Measurements from ENCODE around the gene CIBAR2.

The CIBAR2 gene

DNA sequence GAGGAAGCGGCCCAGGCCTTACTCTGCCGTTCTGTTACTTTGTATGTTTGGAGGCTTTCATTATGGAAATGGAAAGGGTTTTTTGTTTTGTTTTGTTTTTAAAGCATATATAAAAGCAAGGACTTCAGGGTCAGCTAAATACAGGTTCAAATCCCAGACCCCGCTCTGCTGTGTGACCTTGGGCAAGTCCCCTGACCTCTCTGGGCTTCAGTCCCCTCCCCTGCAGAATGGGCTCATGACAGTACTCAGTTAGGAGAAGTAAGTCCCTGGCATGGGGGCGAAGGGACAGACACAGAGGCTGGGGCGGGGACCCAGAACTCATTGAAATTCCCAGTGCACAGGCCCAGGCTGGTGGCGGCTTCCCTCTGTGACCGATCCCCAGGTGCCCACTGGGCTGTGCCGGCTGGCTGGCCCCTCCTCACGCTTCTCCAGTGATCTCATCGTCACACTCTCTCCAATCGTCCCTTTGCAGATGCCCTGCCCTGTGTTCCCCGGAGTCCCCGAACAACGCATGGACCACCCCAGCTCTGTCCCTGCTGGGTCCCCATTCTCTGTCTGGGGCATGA lies 979 bp upstream of the CIBAR2 start:
- no peak for DNase-seq (ENCODE audit: low read depth)
- in situ Hi-C loops (cut with HindIII; ENCODE audit: low sequenced_read_pairs): no loop called here
- no peak for TF ChIP-seq CTCF (IDR thresholded peaks at IDR 0.05; ENCODE audit: low read depth, low read length, missing control alignments)
- no peak overlapping the region for H3K4me3 ChIP-seq (ENCODE audit: low read depth, low read length)

DNA sequence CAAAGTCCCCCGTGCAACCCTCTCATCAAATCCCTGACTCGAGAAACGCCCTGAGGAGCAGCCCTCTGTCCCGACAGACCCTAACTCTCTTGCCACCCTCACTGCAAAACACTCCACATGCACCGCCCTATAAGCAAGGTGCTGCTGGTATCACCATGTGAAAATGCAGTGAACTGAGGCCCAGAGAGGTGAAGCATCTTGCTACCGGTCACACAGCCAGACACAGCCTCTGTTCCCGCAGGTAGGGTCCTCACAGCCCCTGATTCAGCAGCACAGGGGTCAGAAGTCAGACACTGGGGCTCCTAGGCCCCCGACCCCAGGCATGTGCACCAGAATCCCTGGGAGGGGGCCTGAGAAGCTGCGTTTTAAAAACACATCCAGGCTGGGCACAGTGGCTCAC lies 1.1 kb downstream of the CIBAR2 start:
- TF ChIP-seq CTCF (IDR thresholded peaks at IDR 0.05; ENCODE audit: low read depth, low read length, missing control alignments): no peak
- no peak for DNase-seq (ENCODE audit: low read depth)
- in situ Hi-C loops (cut with HindIII; ENCODE audit: low sequenced_read_pairs): no loop called here
- H3K4me3 ChIP-seq (ENCODE audit: low read depth, low read length): no peak overlapping the region

- DNase-seq (ENCODE audit: low read depth): no peak
- in situ Hi-C loops (cut with HindIII; ENCODE audit: low sequenced_read_pairs): no loop called here
- no peak overlapping the region for H3K4me3 ChIP-seq (ENCODE audit: low read depth, low read length)
- no peak for TF ChIP-seq CTCF (IDR thresholded peaks at IDR 0.05; ENCODE audit: low read depth, low read length, missing control alignments)
These were observed 2.2 kb downstream of the CIBAR2 start for GRCh38 chr16:85110105-85110504.

DNA sequence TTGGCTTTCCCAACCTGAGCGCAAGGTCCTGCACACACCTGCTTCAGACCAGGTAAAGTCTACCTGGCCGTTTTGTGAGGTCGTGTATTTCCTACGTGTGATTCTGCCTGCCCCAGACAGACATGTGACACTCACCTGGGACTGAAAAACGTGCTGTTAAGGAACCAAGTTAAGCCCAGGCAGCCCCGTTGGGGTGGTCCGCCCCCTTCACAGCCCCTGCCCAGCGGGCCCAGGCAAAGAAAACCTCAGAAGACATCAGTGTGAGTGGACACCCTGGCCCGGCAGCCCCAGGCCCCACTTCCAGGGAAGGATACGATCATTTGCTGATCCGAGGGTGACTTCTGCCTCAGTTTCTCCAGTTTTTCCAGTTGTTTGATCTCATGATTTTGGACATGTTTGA lies 4.7 kb downstream of the CIBAR2 start:
- in situ Hi-C loops (cut with HindIII; ENCODE audit: low sequenced_read_pairs): no loop called here
- H3K4me3 ChIP-seq (ENCODE audit: low read depth, low read length): no peak overlapping the region
- no peak for DNase-seq (ENCODE audit: low read depth)
- TF ChIP-seq CTCF (IDR thresholded peaks at IDR 0.05; ENCODE audit: low read depth, low read length, missing control alignments): no peak

DNA sequence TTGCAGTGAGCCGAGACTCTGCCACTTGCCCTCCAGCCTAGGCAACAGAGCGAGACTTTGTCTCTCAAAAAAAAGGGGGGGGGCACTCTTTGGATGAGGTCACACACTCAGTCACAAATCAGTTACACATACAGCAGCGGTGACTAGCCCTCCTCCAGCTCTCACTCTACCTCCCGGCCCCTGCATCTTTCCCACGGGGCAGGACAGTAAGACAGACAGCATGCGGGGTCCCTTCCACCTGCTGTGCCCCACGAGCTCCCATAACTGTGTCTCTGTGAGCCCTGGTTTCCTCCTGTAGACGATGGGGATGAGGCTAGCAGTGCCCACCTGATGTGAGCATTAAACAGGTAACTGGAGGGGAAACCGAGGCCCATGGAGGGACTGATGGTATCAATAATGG lies 5.2 kb downstream of the CIBAR2 start:
- DNase-seq (ENCODE audit: low read depth): no peak
- no peak for TF ChIP-seq CTCF (IDR thresholded peaks at IDR 0.05; ENCODE audit: low read depth, low read length, missing control alignments)
- H3K4me3 ChIP-seq (ENCODE audit: low read depth, low read length): no peak overlapping the region
- in situ Hi-C loops (cut with HindIII; ENCODE audit: low sequenced_read_pairs): no loop called here

GRCh38 chr16:85105475-85105874 lies 6.8 kb downstream of the CIBAR2 start:
- DNase-seq (ENCODE audit: low read depth): no peak
- in situ Hi-C loops (cut with HindIII; ENCODE audit: low sequenced_read_pairs): no loop called here
- no peak overlapping the region for H3K4me3 ChIP-seq (ENCODE audit: low read depth, low read length)
- no peak for TF ChIP-seq CTCF (IDR thresholded peaks at IDR 0.05; ENCODE audit: low read depth, low read length, missing control alignments)
